HG02852 (cell line): ENCODE measurements around the gene ZBTB4.
"Not testable (repeated sequence)": the region's sequence is repeated elsewhere in the genome, so short reads cannot be mapped to it uniquely, and the experiment has no call there.

Experiments
- ATAC-seq: cut with Tn5 transposase; IDR thresholded peaks from one replicate; pipeline ENCODE4 v1.9.1; 2021; ENCODE audit warnings: mild to moderate bottlenecking, moderate library complexity; ENCODE audit not compliant: unreplicated experiment

Gene ZBTB4

GRCh38 chr17:7493941-7494340, 14.5 kb upstream of the ZBTB4 start:
- no peak for ATAC-seq

GRCh38 chr17:7491583-7491982, 12.2 kb upstream of the ZBTB4 start:
- no peak for ATAC-seq

DNA sequence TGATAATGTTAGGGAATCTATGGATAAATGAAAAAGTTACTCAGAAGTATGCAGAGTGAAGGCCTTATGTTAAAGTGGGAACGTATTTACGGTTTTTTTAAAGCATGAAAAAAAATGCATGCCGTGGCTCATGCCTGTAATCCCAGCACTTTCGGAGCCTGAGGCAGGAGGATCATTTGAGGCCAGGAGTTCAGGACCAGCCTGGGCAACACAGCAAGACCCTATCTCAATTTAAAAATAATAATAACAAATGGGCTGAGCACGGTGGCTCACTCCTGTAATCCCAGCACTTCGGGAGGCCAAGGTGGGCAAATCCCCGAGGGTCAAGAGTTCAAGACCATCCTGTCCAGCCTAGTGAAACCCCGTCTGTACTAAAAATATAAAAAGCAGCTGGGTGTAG, 10.7 kb upstream of the ZBTB4 start:
- ATAC-seq: no peak

DNA sequence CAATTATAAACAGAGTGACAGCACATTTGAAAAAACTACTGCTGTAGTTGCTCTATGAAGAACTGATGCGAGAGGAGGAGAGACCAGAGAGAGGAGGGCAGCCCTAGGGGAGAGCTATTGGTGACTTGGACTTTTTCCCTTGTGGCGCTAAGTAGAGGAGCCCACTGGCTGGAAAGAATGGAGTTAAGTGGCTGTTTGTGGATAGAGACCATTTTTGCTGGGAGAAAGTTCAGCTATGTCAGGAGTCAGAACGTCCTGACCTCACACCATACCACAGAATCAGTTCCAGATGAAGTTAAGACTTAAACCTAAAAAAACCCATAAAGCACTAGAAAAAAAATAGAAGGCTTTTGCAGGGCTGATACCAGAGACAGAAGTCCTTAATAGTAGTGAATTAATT, 6.8 kb upstream of the ZBTB4 start:
- ATAC-seq: no peak

DNA sequence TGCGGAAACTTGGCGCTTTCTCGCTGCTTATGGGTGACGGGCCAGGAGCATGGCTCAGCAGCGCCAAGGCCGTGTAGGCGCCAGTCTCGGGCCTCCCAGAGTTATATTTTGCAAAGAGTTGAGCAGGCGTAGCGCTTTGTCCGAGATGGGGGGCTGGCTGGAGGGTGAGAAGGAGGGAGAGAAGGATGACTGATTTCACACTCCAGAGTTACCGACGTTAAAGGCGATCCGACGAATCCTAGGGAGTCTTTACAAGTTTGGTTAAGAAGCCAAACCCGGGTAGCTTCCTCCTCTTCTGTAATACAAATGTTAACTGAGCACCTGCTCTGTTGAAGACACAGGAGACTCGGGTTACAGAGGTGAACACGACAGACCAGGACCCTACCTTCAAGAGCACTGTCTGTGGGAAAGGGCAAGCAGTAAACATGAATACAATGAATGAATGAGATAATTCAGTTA, 5.5 kb upstream of the ZBTB4 start:
- ATAC-seq: no peak

DNA sequence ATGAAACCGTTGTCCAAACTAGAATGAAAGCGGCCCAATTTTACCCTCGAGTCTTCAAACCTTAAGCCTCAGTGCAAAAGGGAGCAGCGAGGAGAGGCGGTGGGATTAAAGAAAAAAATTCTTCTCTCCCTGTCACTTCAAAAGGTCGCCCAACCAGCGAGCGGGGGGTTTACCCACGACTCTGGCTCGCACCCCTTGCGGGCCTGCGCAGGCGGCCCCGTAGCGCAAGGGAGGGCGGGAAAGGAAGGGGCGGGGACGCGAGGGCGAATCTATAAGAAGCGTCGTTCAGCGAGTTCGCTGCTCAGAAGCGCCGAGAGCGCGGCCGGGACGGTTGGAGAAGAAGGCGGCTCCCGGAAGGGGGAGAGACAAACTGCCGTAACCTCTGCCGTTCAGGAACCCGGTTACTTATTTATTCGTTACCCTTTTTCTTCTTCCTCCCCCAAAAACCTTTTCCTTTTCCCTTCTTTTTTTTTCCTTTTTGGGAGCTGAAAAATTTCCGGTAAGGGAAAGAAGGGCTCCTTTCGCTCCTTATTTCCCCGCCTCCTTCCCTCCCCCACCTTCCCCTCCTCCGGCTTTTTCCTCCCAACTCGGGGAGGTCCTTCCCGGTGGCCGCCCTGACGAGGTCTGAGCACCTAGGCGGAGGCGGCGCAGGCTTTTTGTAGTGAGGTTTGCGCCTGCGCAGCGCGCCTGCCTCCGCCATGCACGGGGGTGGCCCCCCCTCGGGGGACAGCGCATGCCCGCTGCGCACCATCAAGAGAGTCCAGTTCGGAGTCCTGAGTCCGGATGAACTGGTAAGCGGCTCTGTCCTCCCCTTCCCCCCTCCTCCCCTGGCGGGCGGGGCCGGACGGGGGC, 4.9 kb upstream of the ZBTB4 start, which contains the start of gene POLR2A:
TSS of gene POLR2A (plus strand) at position 300 of the 852 bp plus-strand sequence.
- peak; percentile 52 for ATAC-seq

GRCh38 chr17:7483255-7484066, 4.0 kb upstream of the ZBTB4 start:
- ATAC-seq: peak; percentile 29

DNA sequence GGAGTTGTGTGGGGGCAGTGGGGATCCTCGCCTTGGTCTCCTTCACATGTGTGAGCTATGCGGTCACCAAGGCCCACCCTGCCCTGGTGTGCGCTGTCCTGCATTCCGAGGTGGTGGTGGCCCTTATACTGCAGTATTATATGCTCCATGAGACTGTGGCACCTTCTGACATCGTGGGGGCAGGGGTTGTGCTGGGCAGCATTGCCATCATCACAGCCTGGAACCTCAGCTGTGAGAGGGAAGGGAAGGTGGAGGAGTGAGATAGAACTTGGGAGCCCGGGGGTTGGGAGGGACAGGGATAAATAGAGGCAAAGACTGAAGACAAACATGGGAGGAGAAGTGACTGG, 3.3 kb upstream of the ZBTB4 start:
- ATAC-seq: not testable (repeated sequence)

- not testable (repeated sequence) for ATAC-seq
Observed at GRCh38 chr17:7481842-7482741, 2.7 kb upstream of the ZBTB4 start.

- ATAC-seq: not testable (repeated sequence)
Observed at GRCh38 chr17:7481275-7481674, 1.8 kb upstream of the ZBTB4 start, which contains the start of gene SLC35G6. SLC35G6 (plus strand) TSS chr17:7481446; CDS start chr17:7481517, 71 bp downstream.

GRCh38 chr17:7480089-7480384, 606 bp upstream of the ZBTB4 start:
- ATAC-seq: no peak

- ATAC-seq: no peak
Observed at GRCh38 chr17:7478276-7479212, 887 bp downstream of the ZBTB4 start.

GRCh38 chr17:7477392-7478275, 1.8 kb downstream of the ZBTB4 start:
- ATAC-seq: no peak

DNA sequence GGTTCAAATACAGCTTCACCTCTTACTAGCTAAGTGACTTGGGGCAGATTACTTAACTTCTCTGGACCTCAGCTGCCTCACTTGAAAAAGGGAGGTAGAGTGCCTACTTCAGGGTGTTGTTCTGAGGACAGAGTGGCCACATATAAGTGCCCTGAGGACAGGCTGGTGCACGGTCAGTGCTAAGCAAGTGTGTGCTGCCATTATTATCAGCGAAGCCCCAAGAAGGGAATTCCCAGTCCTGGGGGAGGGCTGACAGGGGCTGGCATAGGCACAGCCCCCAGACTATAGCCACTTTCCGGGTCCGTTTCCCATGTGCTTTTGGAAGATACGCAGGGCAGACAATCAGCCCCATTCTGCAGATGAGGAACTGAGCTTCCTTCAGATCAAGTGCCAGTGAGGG, 2.5 kb downstream of the ZBTB4 start:
- no peak for ATAC-seq

DNA sequence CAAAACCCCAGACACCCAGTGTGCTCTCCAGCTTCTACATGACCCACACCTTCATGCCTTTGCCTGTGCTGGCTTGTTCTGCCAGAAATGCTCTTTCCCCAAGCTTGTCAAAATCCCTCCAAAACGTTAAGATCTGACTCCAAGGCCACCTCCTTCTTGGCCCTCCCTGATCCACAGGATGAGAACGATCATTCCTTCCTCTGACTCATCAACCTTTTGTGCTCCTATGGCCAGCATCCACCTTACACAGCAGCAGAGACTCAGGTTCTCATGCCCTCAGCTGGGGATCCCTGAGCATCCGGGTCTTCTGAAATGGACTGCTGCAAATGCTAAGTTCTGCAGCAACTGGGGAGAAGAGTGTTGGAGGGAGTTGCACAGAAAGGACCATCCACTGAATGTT, 2.9 kb downstream of the ZBTB4 start:
- no peak for ATAC-seq

GRCh38 chr17:7475764-7476422, 3.5 kb downstream of the ZBTB4 start:
- no peak for ATAC-seq

- not testable (repeated sequence) for ATAC-seq
Observed at GRCh38 chr17:7474767-7475166, 4.7 kb downstream of the ZBTB4 start.

- ATAC-seq: no peak
Observed at GRCh38 chr17:7471729-7472128, 7.7 kb downstream of the ZBTB4 start.
